ENCODE measurements around the gene HSPB6. TPM values are rescaled to one million over a fixed set of nuclear protein-coding genes. Genes with fewer than 3 reads are reported as not detected.

Gene HSPB6
- polyA plus RNA-seq, 1 donor (not counting 4 experiments of a cell fraction or from before 2014, with no cell fraction given), result not detected

GRCh38 chr19:35753634-35754369 lies 3.0 kb downstream of the HSPB6 start:
- Histone ChIP-seq H4K20me1 (ENCODE audit: control insufficient read depth, extremely low read depth, insufficient read depth, low read length) (no peaks in the 10 kb centered on the region), H3K27ac (ENCODE audit: control insufficient read depth, insufficient read depth, low read length) (no peak overlapping the region)
- dilution Hi-C loops (cut with MboI; ENCODE audit: extremely low pct_ligation_motif_present, low sequenced_read_pairs), result no loop called here

GRCh38 chr19:35752746-35753350 lies 4.0 kb downstream of the HSPB6 start:
- Histone ChIP-seq H3K27me3 (ENCODE audit: control insufficient read depth, extremely low read depth, insufficient read depth, low read length) (no peaks in the 10 kb centered on the region), H3K9me1 (ENCODE audit: control insufficient read depth, extremely low read depth, insufficient read depth, low read length) (no peaks in the 10 kb centered on the region), H3K4me3 (ENCODE audit: control insufficient read depth in 2 of 3, extremely low read depth in 1 of 3, insufficient read depth in 2 of 3, low read depth in 1 of 3, low read length in 3 of 3) (no peak overlapping the region), H3K9me3 (ENCODE audit: control insufficient read depth, low read depth, low read length) (no peaks in the 10 kb centered on the region), H3K9ac (ENCODE audit: control insufficient read depth, extremely low read depth, insufficient read depth, low read length) (no peak overlapping the region), H3K79me2 (ENCODE audit: control insufficient read depth, insufficient read depth, low read length) (peaks cover 17% of the 10 kb centered on the region), H2AFZ (ENCODE audit: control insufficient read depth, low read length) (no peak overlapping the region), H4K20me1 (ENCODE audit: control insufficient read depth, extremely low read depth, insufficient read depth, low read length) (no peaks in the 10 kb centered on the region), H3K36me3 (ENCODE audit: control insufficient read depth in 2 of 2, extremely low read depth in 1 of 2, insufficient read depth in 2 of 2, low read length in 2 of 2) (peaks cover 13 to 23% of the 10 kb centered on the region in 2 experiments), H3K4me2 (ENCODE audit: control insufficient read depth, extremely low read depth, insufficient read depth, low read depth, low read length) (no peak overlapping the region), H3K4me1 (ENCODE audit: control insufficient read depth, extremely low read depth, insufficient read depth, low read length) (peaks cover 19% of the 10 kb centered on the region), H3K27ac (ENCODE audit: control insufficient read depth, insufficient read depth, low read length) (no peak overlapping the region)
- dilution Hi-C loops (cut with MboI; ENCODE audit: extremely low pct_ligation_motif_present, low sequenced_read_pairs), result no loop called here
- no peak for FAIRE-seq
- TF ChIP-seq EZH2 (IDR thresholded peaks at IDR 0.05; ENCODE audit: low read length) (no peak), CTCF (optimal IDR thresholded peaks at IDR 0.05 in 1 of 3, IDR thresholded peaks at IDR 0.05 in 1 of 3, conservative IDR thresholded peaks at IDR 0.05 in 1 of 3; ENCODE audit: extremely low read depth in 1 of 3, insufficient read depth in 2 of 3, low read length in 3 of 3) (no peak)
- DNase-seq (ENCODE audit: low read depth, low spot score), result no peak

More at GRCh38 chr19:35753634-35754369, 3.0 kb downstream of the HSPB6 start:
- H3K36me3 ChIP-seq (ENCODE audit: control insufficient read depth in 2 of 2, extremely low read depth in 1 of 2, insufficient read depth in 2 of 2, low read length in 2 of 2), result peaks cover 13 to 23% of the 10 kb centered on the region in 2 experiments
- H3K9me1 ChIP-seq (ENCODE audit: control insufficient read depth, extremely low read depth, insufficient read depth, low read length), result no peaks in the 10 kb centered on the region
- peaks cover 17% of the 10 kb centered on the region for H3K79me2 ChIP-seq (ENCODE audit: control insufficient read depth, insufficient read depth, low read length)
- H2AFZ ChIP-seq (ENCODE audit: control insufficient read depth, low read length), result no peak overlapping the region
- no peak overlapping the region for H3K4me3 ChIP-seq (ENCODE audit: control insufficient read depth in 2 of 3, extremely low read depth in 1 of 3, insufficient read depth in 2 of 3, low read depth in 1 of 3, low read length in 3 of 3)
- no peak for TF ChIP-seq CTCF (optimal IDR thresholded peaks at IDR 0.05 in 1 of 3, IDR thresholded peaks at IDR 0.05 in 1 of 3, conservative IDR thresholded peaks at IDR 0.05 in 1 of 3; ENCODE audit: extremely low read depth in 1 of 3, insufficient read depth in 2 of 3, low read length in 3 of 3)
- TF ChIP-seq EZH2 (IDR thresholded peaks at IDR 0.05; ENCODE audit: low read length), result no peak
- H3K9ac ChIP-seq (ENCODE audit: control insufficient read depth, extremely low read depth, insufficient read depth, low read length), result no peak overlapping the region
- H3K4me2 ChIP-seq (ENCODE audit: control insufficient read depth, extremely low read depth, insufficient read depth, low read depth, low read length), result no peak overlapping the region
- DNase-seq (ENCODE audit: low read depth, low spot score), result no peak
- H3K9me3 ChIP-seq (ENCODE audit: control insufficient read depth, low read depth, low read length), result no peaks in the 10 kb centered on the region
- peaks cover 18% of the 10 kb centered on the region for H3K4me1 ChIP-seq (ENCODE audit: control insufficient read depth, extremely low read depth, insufficient read depth, low read length)
- no peak for FAIRE-seq
- H3K27me3 ChIP-seq (ENCODE audit: control insufficient read depth, extremely low read depth, insufficient read depth, low read length), result no peaks in the 10 kb centered on the region
